Measurements from ENCODE around the gene IQCM.
"Not testable (repeated sequence)": the region's sequence is repeated elsewhere in the genome, so short reads cannot be mapped to it uniquely, and the experiment has no call there.

IQCM gene

DNA sequence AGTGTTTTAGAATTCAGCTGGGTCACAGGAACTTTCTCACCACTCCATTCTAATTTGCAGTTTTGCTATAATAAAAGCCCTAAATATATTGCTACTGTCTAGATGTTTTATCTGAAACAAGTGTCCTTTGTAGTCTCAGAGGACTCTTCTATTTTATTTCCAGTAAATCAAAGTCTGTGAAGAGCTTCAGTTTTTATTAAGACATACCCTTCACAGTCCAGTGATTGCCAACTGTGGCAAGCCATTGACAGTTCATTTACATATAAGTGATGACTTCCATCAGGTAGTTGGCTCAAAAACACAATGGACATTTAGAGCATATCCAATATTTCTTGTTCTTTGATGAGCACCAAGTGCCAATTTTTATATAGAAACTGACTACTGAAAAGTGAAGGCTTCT, 466.1 kb downstream of the IQCM start:
- Histone ChIP-seq H3K27me3 (replicated peaks; ENCODE audit: control insufficient read depth, insufficient read depth, low read length) (no peaks in the 10 kb centered on the region), H3K9me3 (ENCODE audit: control insufficient read depth, low read length) (peaks cover 9% of the 10 kb centered on the region), H3K36me3 (ENCODE audit: control insufficient read depth, insufficient read depth, low read length, severe bottlenecking) (no peaks in the 10 kb centered on the region), H3K4me3 (ENCODE audit: low read length) (no peak overlapping the region), H3K4me1 (ENCODE audit: control insufficient read depth, insufficient read depth, low read length) (peaks cover 11% of the 10 kb centered on the region), H3K9ac (ENCODE audit: low read length) (no peak overlapping the region)
- no peak for DNase-seq (ENCODE audit: low read depth)

DNA sequence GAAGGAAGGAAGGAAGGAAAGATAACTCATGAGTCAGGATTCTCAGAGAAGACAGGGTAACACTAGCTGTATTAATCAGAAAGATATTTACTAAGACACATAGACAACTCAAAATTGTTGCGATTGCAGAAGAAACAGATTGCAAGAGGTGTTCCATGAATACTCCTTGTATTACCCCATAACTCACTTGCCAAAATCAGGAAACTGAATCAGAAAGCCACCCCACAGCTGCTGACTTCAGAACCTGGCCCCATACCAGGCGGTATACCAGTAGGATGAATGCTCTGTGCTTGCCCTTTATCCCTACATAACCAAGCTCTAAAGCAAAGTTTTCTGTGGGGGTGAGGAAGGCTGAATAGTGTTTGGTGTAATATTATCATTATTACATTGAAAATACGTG, 468.5 kb downstream of the IQCM start:
- H3K9me3 ChIP-seq (ENCODE audit: control insufficient read depth, low read length): no peaks in the 10 kb centered on the region
- no peak overlapping the region for H3K4me3 ChIP-seq (ENCODE audit: low read length)
- H3K9ac ChIP-seq (ENCODE audit: low read length): no peak overlapping the region
- no peaks in the 10 kb centered on the region for H3K27me3 ChIP-seq (replicated peaks; ENCODE audit: control insufficient read depth, insufficient read depth, low read length)
- DNase-seq (ENCODE audit: low read depth): no peak
- peaks cover 14% of the 10 kb centered on the region for H3K4me1 ChIP-seq (ENCODE audit: control insufficient read depth, insufficient read depth, low read length)
- no peaks in the 10 kb centered on the region for H3K36me3 ChIP-seq (ENCODE audit: control insufficient read depth, insufficient read depth, low read length, severe bottlenecking)

DNA sequence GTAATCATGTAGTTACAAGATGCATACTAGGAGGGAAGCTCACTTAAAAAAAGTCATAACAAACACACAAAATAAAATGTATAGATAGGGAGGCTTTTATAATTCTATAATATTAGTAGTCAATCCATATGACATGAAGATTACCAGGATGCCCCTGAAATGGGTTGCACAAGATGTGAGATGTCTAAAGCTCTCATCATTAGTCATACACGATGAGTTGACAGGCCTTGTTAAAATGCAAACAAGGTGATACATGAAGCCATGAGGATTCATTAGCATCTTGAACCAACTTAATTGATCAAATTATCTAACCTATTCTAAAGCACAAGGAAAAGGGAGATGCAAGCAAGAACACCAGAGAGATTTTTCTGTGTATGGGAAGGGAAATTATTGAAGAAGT, 470.2 kb downstream of the IQCM start:
- H3K36me3 ChIP-seq (ENCODE audit: control insufficient read depth, insufficient read depth, low read length, severe bottlenecking): no peaks in the 10 kb centered on the region
- no peak overlapping the region for H3K9ac ChIP-seq (ENCODE audit: low read length)
- no peaks in the 10 kb centered on the region for H3K9me3 ChIP-seq (ENCODE audit: control insufficient read depth, low read length)
- H3K27me3 ChIP-seq (replicated peaks; ENCODE audit: control insufficient read depth, insufficient read depth, low read length): no peaks in the 10 kb centered on the region
- H3K4me3 ChIP-seq (ENCODE audit: low read length): no peak overlapping the region
- peaks cover 17% of the 10 kb centered on the region for H3K4me1 ChIP-seq (ENCODE audit: control insufficient read depth, insufficient read depth, low read length)
- no peak for DNase-seq (ENCODE audit: low read depth)

- Histone ChIP-seq H3K9me3 (ENCODE audit: control insufficient read depth, low read length) (no peaks in the 10 kb centered on the region), H3K9ac (ENCODE audit: low read length) (no peak overlapping the region), H3K4me3 (ENCODE audit: low read length) (no peak overlapping the region), H3K4me1 (ENCODE audit: control insufficient read depth, insufficient read depth, low read length) (peaks cover 17% of the 10 kb centered on the region), H3K27me3 (replicated peaks; ENCODE audit: control insufficient read depth, insufficient read depth, low read length) (no peaks in the 10 kb centered on the region), H3K36me3 (ENCODE audit: control insufficient read depth, insufficient read depth, low read length, severe bottlenecking) (no peaks in the 10 kb centered on the region)
- DNase-seq (ENCODE audit: low read depth): peak; percentile 46
Measured at GRCh38 chr4:149344436-149344835, 471.2 kb downstream of the IQCM start.

GRCh38 chr4:149343614-149344013, 472.0 kb downstream of the IQCM start:
- Histone ChIP-seq H3K4me3 (ENCODE audit: low read length) (no peak overlapping the region), H3K9ac (ENCODE audit: low read length) (no peak overlapping the region), H3K36me3 (ENCODE audit: control insufficient read depth, insufficient read depth, low read length, severe bottlenecking) (no peaks in the 10 kb centered on the region), H3K4me1 (ENCODE audit: control insufficient read depth, insufficient read depth, low read length) (peaks cover 17% of the 10 kb centered on the region), H3K9me3 (ENCODE audit: control insufficient read depth, low read length) (no peaks in the 10 kb centered on the region), H3K27me3 (replicated peaks; ENCODE audit: control insufficient read depth, insufficient read depth, low read length) (no peaks in the 10 kb centered on the region)
- DNase-seq (ENCODE audit: low read depth): no peak

DNA sequence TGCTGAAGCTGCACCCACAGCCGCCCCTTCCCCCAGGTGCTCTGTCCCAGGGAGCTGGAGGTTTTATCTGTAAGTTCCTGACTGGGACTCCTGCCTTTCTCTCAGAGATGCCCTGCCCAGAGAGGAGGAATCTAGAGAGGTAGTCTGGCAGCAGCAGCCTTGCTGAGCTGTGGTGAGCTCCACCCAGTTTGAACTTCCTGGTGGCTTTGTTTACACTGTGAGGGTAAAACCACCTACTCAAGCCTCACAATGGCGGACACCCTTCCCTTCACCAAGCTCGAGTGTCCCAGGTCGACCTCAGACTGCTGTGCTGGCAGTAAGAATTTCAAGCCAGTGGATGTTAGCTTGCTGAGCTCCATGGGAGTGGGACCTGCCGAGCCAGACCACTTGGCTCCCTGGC, 474.5 kb downstream of the IQCM start:
- DNase-seq (ENCODE audit: low read depth); H3K9me3 ChIP-seq (ENCODE audit: control insufficient read depth, low read length); H3K4me1 ChIP-seq (ENCODE audit: control insufficient read depth, insufficient read depth, low read length); H3K27me3 ChIP-seq (replicated peaks; ENCODE audit: control insufficient read depth, insufficient read depth, low read length); H3K4me3 ChIP-seq (ENCODE audit: low read length); H3K36me3 ChIP-seq (ENCODE audit: control insufficient read depth, insufficient read depth, low read length, severe bottlenecking); H3K9ac ChIP-seq (ENCODE audit: low read length): not testable (repeated sequence)

- H3K4me1 ChIP-seq (ENCODE audit: control insufficient read depth, insufficient read depth, low read length): no peaks in the 10 kb centered on the region
- H3K4me3 ChIP-seq (ENCODE audit: low read length): no peak overlapping the region
Measured at GRCh38 chr4:149328161-149328560, 487.5 kb downstream of the IQCM start.

DNA sequence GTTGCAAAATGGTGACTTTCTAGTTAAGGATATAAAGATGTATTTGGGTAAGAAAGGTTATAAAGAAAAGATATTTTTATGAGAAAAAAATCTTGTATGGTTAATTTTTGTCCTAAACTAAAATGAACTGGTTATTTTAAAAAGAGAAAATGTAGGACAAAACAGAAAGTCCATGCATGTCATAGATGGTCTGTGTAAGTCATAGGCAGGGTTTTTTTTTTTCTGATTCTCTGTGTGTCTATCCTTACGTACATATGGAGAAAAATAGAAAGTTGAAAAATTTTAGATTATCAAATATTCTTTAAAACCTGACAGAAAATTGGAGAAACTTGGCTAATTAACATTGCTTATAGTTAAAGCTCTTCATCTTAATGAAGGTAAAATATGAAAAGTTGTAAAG, 493.4 kb downstream of the IQCM start:
- H3K36me3 ChIP-seq (ENCODE audit: control insufficient read depth, insufficient read depth, low read length, severe bottlenecking): no peaks in the 10 kb centered on the region
- DNase-seq (ENCODE audit: low read depth): no peak
- no peaks in the 10 kb centered on the region for H3K27me3 ChIP-seq (replicated peaks; ENCODE audit: control insufficient read depth, insufficient read depth, low read length)
- H3K9ac ChIP-seq (ENCODE audit: low read length): no peak overlapping the region
- H3K9me3 ChIP-seq (ENCODE audit: control insufficient read depth, low read length): peaks cover 24% of the 10 kb centered on the region
- H3K4me1 ChIP-seq (ENCODE audit: control insufficient read depth, insufficient read depth, low read length): no peaks in the 10 kb centered on the region
- H3K4me3 ChIP-seq (ENCODE audit: low read length): no peak overlapping the region

More at GRCh38 chr4:149328161-149328560, 487.5 kb downstream of the IQCM start:
- no peak overlapping the region for H3K9ac ChIP-seq (ENCODE audit: low read length)
- no peaks in the 10 kb centered on the region for H3K36me3 ChIP-seq (ENCODE audit: control insufficient read depth, insufficient read depth, low read length, severe bottlenecking)
- no peak for DNase-seq (ENCODE audit: low read depth)
- peaks cover 4% of the 10 kb centered on the region for H3K9me3 ChIP-seq (ENCODE audit: control insufficient read depth, low read length)
- no peaks in the 10 kb centered on the region for H3K27me3 ChIP-seq (replicated peaks; ENCODE audit: control insufficient read depth, insufficient read depth, low read length)

- Histone ChIP-seq H3K4me1 (ENCODE audit: control insufficient read depth, insufficient read depth, low read length) (no peaks in the 10 kb centered on the region), H3K36me3 (ENCODE audit: control insufficient read depth, insufficient read depth, low read length, severe bottlenecking) (no peaks in the 10 kb centered on the region), H3K4me3 (ENCODE audit: low read length) (no peak overlapping the region), H3K27me3 (replicated peaks; ENCODE audit: control insufficient read depth, insufficient read depth, low read length) (no peaks in the 10 kb centered on the region), H3K9me3 (ENCODE audit: control insufficient read depth, low read length) (peaks cover 24% of the 10 kb centered on the region), H3K9ac (ENCODE audit: low read length) (no peak overlapping the region)
- no peak for DNase-seq (ENCODE audit: low read depth)
Measured at GRCh38 chr4:149321438-149321837, 494.2 kb downstream of the IQCM start.

DNA sequence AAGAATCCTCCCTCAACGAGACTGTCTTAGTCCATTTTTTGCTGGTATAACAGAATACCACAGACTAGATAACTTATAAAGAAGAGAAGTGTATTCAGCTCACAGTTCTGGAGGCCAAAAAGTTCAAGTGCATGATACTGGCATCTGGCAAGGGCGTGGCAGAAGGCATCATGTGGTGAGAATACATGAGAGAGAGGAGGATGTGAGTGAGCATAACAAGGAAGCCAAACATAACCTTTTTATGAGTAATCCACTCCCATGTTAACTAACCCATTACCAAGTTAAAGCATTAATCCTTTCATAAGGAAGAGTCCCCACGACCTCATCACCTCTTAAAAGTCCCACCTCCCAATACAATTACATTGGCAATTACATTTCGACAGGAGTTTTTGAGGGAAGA, 504.6 kb downstream of the IQCM start:
- Histone ChIP-seq H3K36me3 (ENCODE audit: control insufficient read depth, insufficient read depth, low read length, severe bottlenecking) (no peaks in the 10 kb centered on the region), H3K27me3 (replicated peaks; ENCODE audit: control insufficient read depth, insufficient read depth, low read length) (no peaks in the 10 kb centered on the region), H3K9ac (ENCODE audit: low read length) (no peak overlapping the region), H3K9me3 (ENCODE audit: control insufficient read depth, low read length) (no peaks in the 10 kb centered on the region), H3K4me3 (ENCODE audit: low read length) (no peak overlapping the region), H3K4me1 (ENCODE audit: control insufficient read depth, insufficient read depth, low read length) (no peaks in the 10 kb centered on the region)
- DNase-seq (ENCODE audit: low read depth): no peak

GRCh38 chr4:149306537-149306936, 509.1 kb downstream of the IQCM start:
- Histone ChIP-seq H3K9ac (ENCODE audit: low read length) (no peak overlapping the region), H3K36me3 (ENCODE audit: control insufficient read depth, insufficient read depth, low read length, severe bottlenecking) (no peaks in the 10 kb centered on the region), H3K9me3 (ENCODE audit: control insufficient read depth, low read length) (no peaks in the 10 kb centered on the region), H3K27me3 (replicated peaks; ENCODE audit: control insufficient read depth, insufficient read depth, low read length) (no peaks in the 10 kb centered on the region), H3K4me3 (ENCODE audit: low read length) (no peak overlapping the region), H3K4me1 (ENCODE audit: control insufficient read depth, insufficient read depth, low read length) (no peaks in the 10 kb centered on the region)
- DNase-seq (ENCODE audit: low read depth): no peak
